ENCODE data around the gene VPS13A.

DNA sequence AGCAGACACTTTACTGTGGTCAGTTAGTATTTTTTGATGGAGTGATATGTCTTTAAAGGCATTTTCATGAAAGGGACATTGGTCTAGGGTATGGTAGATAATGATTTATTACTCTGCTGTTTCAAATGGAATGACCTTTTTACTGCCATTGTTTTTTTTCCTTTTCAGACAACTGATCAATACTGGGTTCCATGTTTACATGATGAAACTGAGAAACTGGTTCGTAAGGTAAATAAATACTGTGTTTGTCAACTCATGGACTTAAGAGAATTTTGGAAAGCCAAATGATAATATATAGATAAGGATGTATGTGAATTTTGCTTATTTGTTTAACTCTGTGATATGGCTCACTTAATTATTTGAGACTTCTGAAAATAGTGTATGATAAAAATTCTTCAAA lies 35.5 kb downstream of the VPS13A start:
- TF ChIP-seq, protein P1, sequence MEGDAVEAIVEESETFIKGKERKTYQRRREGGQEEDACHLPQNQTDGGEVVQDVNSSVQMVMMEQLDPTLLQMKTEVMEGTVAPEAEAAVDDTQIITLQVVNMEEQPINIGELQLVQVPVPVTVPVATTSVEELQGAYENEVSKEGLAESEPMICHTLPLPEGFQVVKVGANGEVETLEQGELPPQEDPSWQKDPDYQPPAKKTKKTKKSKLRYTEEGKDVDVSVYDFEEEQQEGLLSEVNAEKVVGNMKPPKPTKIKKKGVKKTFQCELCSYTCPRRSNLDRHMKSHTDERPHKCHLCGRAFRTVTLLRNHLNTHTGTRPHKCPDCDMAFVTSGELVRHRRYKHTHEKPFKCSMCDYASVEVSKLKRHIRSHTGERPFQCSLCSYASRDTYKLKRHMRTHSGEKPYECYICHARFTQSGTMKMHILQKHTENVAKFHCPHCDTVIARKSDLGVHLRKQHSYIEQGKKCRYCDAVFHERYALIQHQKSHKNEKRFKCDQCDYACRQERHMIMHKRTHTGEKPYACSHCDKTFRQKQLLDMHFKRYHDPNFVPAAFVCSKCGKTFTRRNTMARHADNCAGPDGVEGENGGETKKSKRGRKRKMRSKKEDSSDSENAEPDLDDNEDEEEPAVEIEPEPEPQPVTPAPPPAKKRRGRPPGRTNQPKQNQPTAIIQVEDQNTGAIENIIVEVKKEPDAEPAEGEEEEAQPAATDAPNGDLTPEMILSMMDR (IDR thresholded peaks at IDR 0.05; ENCODE audit: low read length), result no peak
- TF ChIP-seq EZH2 (IDR thresholded peaks at IDR 0.05; ENCODE audit: borderline replicate concordance, low read length), result no peak

All from OCI-LY1 (cell line).